Endodermal cell (in vitro differentiated cells): ENCODE measurements around the gene RILPL2. TPM values are rescaled to one million over a fixed set of nuclear protein-coding genes. Genes with fewer than 3 reads are reported as not detected.

Experiments used
- DNase-seq: peaks from one replicate; pipeline ENCODE4 v3.0.0-alpha.2; 2017
- H3K27ac ChIP-seq: 2 replicates; pipeline ENCODE4 v1.5.1; 2013; ENCODE audit warnings: mild to moderate bottlenecking, low read depth, low read length, moderate library complexity
- H3K27me3 ChIP-seq: 2 replicates; pipeline ENCODE4 v1.6.1; 2013; ENCODE audit warnings: mild to moderate bottlenecking, low read length, moderate library complexity; ENCODE audit not compliant: insufficient read depth, control insufficient read depth, poor library complexity, severe bottlenecking
- H3K36me3 ChIP-seq: 2 replicates; pipeline ENCODE4 v1.7.0; 2013; ENCODE audit warnings: mild to moderate bottlenecking, low read length, moderate library complexity; ENCODE audit not compliant: control insufficient read depth, insufficient read depth
- H3K4me1 ChIP-seq: one replicate; pipeline ENCODE4 v1.7.0; 2013; ENCODE audit warnings: low read length; ENCODE audit not compliant: control insufficient read depth, insufficient read depth
- H3K4me3 ChIP-seq: 2 replicates; pipeline ENCODE4 v1.5.1; 2013; ENCODE audit warnings: mild to moderate bottlenecking, low read length, moderate library complexity
- H3K9ac ChIP-seq: 2 replicates; pipeline ENCODE4 v1.6.1; 2013; ENCODE audit warnings: mild to moderate bottlenecking, low read length, moderate library complexity; ENCODE audit not compliant: poor library complexity, severe bottlenecking; ENCODE audit errors: extremely low read depth
- H3K9me3 ChIP-seq: 2 replicates; pipeline ENCODE4 v1.6.1; 2013; ENCODE audit warnings: mild to moderate bottlenecking, low read length, moderate library complexity; ENCODE audit not compliant: control insufficient read depth
- H3K27ac Mint-ChIP-seq: 2 replicates; pipeline ENCODE4 v1.8.0; 2020; ENCODE audit warnings: mixed read lengths
- H3K27me3 Mint-ChIP-seq: 2 replicates; pipeline ENCODE4 v1.8.0; 2021; ENCODE audit warnings: mild to moderate bottlenecking, mixed read lengths; ENCODE audit not compliant: insufficient read depth
- H3K36me3 Mint-ChIP-seq: 2 replicates; pipeline ENCODE4 v1.8.0; 2020; ENCODE audit warnings: low read depth, mixed read lengths
- H3K4me1 Mint-ChIP-seq: 2 replicates; pipeline ENCODE4 v1.8.0; 2020; ENCODE audit warnings: mixed read lengths
- H3K4me3 Mint-ChIP-seq: 2 replicates; pipeline ENCODE4 v1.8.0; 2020; ENCODE audit warnings: mild to moderate bottlenecking, moderate library complexity, mixed read lengths
- H3K9me3 Mint-ChIP-seq: 2 replicates; pipeline ENCODE4 v1.8.0; 2020; ENCODE audit warnings: mild to moderate bottlenecking, mixed read lengths
- WGBS, 2 experiments: methylation state at CpG; one replicate each; pipeline versions ENCODE4 v1.1.5 to v1.1.7; 2013; ENCODE audit warnings: missing lambda C conversion rate in 2 of 2, mixed read lengths in 1 of 2; ENCODE audit not compliant: insufficient coverage in 1 of 2, insufficient read length in 1 of 2; 5-methylcytosine and 5-hydroxymethylcytosine counted together
- total RNA-seq, 2 donors: library from RNA; stranded (reverse); fragmentation: NEBNext Ultra II Directional in 1 of 2; extraction: Animal tissue kit (Norgen Biotek cat#: 25700) in 1 of 2; gene quantifications; 2 replicates in 1 of 2; 3 replicates in 1 of 2; pipeline ENCODE4 v1.2.1, GENCODE V29; 2021
- TF ChIP-seq, protein P1 (sequence below): fragments of 200-600 bp; sonication (generic); conservative IDR thresholded peaks from 2 replicates; pipeline ENCODE4 v1.5.0; 2021; ENCODE audit warnings: antibody characterized with exemption, mild to moderate bottlenecking

RILPL2 gene
- total RNA-seq, 2 donors from 2014 or later: 2.6 TPM

DNA sequence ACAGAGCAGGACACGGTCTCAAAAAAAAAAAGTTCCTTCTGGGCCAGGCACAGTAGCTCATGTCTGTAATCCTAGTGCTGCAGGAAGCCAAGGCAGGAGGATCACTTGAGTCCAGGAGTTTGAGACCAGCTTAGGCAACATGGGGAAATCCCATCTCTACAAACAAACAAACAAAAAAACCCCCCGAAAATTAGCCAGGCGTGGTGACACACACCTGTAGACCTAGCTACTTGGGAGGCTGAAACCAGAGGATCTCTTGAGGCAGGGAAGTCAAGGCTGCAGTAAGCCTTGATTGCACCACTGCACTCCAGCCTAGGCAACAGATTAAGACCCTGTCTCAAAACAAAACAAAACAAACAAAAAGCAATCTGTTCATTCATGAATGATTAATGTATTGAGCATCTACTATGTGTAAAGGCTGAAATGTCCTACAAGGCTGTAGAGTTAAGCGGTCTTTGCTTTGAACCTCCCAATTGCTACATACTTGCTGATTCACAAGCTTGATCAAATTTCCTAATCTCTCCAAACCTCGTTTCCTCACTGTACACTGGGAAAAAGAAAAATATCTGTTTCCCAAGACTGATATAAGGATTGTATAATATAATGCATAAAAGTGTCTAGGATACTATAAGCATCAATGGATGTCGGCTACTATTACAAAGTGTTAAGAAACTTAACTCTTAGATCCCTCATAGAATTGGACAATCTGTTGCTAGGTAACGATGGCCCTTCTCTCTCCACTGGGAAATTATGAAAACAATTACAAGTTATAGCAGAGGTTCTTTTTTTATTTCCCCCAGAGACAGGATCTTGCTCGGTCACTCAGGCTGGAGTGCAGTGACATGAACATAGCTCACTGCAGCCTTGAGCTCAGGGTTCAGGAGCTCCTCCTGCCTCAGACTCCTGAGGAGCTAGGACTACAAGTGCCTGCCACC is 7.9 kb upstream of the RILPL2 start:
- Histone ChIP-seq H3K36me3 (no peaks in the 10 kb centered on the region), H3K27ac (no peak overlapping the region), H3K27me3 (no peaks in the 10 kb centered on the region), H3K4me3 (no peak overlapping the region), H3K9ac (no peak overlapping the region), H3K9me3 (no peaks in the 10 kb centered on the region), H3K4me1 (no peaks in the 10 kb centered on the region)
- no peak for DNase-seq
- WGBS, 2 experiments: 91 to 94% methylated on average over 6 to 7 of the region's 8 CpGs
- TF ChIP-seq, protein P1, sequence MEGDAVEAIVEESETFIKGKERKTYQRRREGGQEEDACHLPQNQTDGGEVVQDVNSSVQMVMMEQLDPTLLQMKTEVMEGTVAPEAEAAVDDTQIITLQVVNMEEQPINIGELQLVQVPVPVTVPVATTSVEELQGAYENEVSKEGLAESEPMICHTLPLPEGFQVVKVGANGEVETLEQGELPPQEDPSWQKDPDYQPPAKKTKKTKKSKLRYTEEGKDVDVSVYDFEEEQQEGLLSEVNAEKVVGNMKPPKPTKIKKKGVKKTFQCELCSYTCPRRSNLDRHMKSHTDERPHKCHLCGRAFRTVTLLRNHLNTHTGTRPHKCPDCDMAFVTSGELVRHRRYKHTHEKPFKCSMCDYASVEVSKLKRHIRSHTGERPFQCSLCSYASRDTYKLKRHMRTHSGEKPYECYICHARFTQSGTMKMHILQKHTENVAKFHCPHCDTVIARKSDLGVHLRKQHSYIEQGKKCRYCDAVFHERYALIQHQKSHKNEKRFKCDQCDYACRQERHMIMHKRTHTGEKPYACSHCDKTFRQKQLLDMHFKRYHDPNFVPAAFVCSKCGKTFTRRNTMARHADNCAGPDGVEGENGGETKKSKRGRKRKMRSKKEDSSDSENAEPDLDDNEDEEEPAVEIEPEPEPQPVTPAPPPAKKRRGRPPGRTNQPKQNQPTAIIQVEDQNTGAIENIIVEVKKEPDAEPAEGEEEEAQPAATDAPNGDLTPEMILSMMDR: no peak
- Mint-ChIP-seq H3K9me3 (no peaks in the 10 kb centered on the region), H3K4me3 (no peak overlapping the region), H3K4me1 (peaks cover 7% of the 10 kb centered on the region), H3K27ac (no peak overlapping the region), H3K27me3 (no peaks in the 10 kb centered on the region), H3K36me3 (no peaks in the 10 kb centered on the region)

- Histone ChIP-seq H3K9ac (no peak overlapping the region), H3K27me3 (peaks cover 3% of the 10 kb centered on the region), H3K36me3 (no peaks in the 10 kb centered on the region), H3K4me3 (no peak overlapping the region), H3K9me3 (no peaks in the 10 kb centered on the region), H3K4me1 (no peaks in the 10 kb centered on the region), H3K27ac (no peak overlapping the region)
- H3K27me3 Mint-ChIP-seq: peaks cover 4% of the 10 kb centered on the region
- H3K9me3 Mint-ChIP-seq: no peaks in the 10 kb centered on the region
- no peak overlapping the region for H3K27ac Mint-ChIP-seq
- TF ChIP-seq, protein P1: no peak
- no peaks in the 10 kb centered on the region for H3K36me3 Mint-ChIP-seq
- H3K4me3 Mint-ChIP-seq: no peak overlapping the region
- peaks cover 7% of the 10 kb centered on the region for H3K4me1 Mint-ChIP-seq
- WGBS, 2 experiments: 95 to 97% methylated on average over 3 to 4 of the region's 4 CpGs
- no peak for DNase-seq
Measured at GRCh38 chr12:123442774-123443173, 6.3 kb upstream of the RILPL2 start.

GRCh38 chr12:123441523-123442164 is 5.2 kb upstream of the RILPL2 start:
- no peaks in the 10 kb centered on the region for H3K36me3 ChIP-seq
- no peaks in the 10 kb centered on the region for H3K4me1 ChIP-seq
- H3K9me3 ChIP-seq: no peaks in the 10 kb centered on the region
- peaks cover 15% of the 10 kb centered on the region for H3K27me3 Mint-ChIP-seq
- H3K27ac Mint-ChIP-seq: no peak overlapping the region
- H3K27me3 ChIP-seq: peaks cover 12% of the 10 kb centered on the region
- H3K4me1 Mint-ChIP-seq: peaks cover 7% of the 10 kb centered on the region
- TF ChIP-seq, protein P1: no peak
- no peak overlapping the region for H3K27ac ChIP-seq
- DNase-seq: no peak
- no peaks in the 10 kb centered on the region for H3K9me3 Mint-ChIP-seq
- no peak overlapping the region for H3K9ac ChIP-seq
- 84 to 88% methylated on average over 11 to 13 of the region's 13 CpGs for WGBS, 2 experiments
- H3K36me3 Mint-ChIP-seq: no peaks in the 10 kb centered on the region
- H3K4me3 ChIP-seq: no peak overlapping the region
- H3K4me3 Mint-ChIP-seq: no peak overlapping the region
